GM12878 (cell line): ENCODE measurements around the gene ICE1. TPM values are rescaled to one million over a fixed set of nuclear protein-coding genes. Genes with fewer than 3 reads are reported as not detected.
"Not testable (repeated sequence)": the region's sequence is repeated elsewhere in the genome, so short reads cannot be mapped to it uniquely, and the experiment has no call there.

Experiments used
- ATAC-seq: fragments of 200-7000 bp; cut with Tn5 transposase; 3 replicates; pipeline ENCODE4 v1.9.1; 2020; ENCODE audit warnings: mild to moderate bottlenecking, moderate library complexity
- BruUV-seq: library from RNA; stranded (reverse); fragments of 400-500 nt; replicated peaks from 2 replicates; lab custom pipeline; 2021; lab: Mats Ljungman, UMichigan
- CTCF ChIA-PET: fragments of 300-600 bp; sonication (Branson Sonifier 250); formaldehyde crosslinking; extraction: SDS; loops from one replicate; lab custom pipeline; 2021; ENCODE audit warnings: inconsistent platforms; lab: Yijun Ruan, JAX
- POLR2A ChIA-PET: fragments of 350-600 bp; formaldehyde crosslinking; extraction: SDS; loops from one replicate; lab custom pipeline; 2021; ENCODE audit warnings: inconsistent platforms; lab: Charles Lee
- RAD21 ChIA-PET: fragments of 300-600 bp; sonication (Branson Sonifier 250); formaldehyde crosslinking; loops from one replicate; lab custom pipeline; 2023; ENCODE audit warnings: antibody characterized with exemption; ENCODE audit not compliant: unreplicated experiment; lab: Charles Lee
- SMC1A ChIA-PET: fragments of 300-600 bp; sonication (Branson Sonifier 250); formaldehyde crosslinking; loops from one replicate; lab custom pipeline; 2023; ENCODE audit not compliant: unreplicated experiment, uncharacterized antibody; lab: Charles Lee
- DNase-seq: peaks from one replicate; pipeline ENCODE4 v3.0.0-alpha.2; 2011; ENCODE audit warnings: low read depth, low spot score
- FAIRE-seq: peaks from 3 replicates; lab custom pipeline; 2011; peaks lifted over from hg19 to GRCh38; lab: Jason Lieb, UNC
- H2AFZ ChIP-seq: 2 replicates; pipeline ENCODE4 v1.6.0; 2011; ENCODE audit warnings: low read depth, low read length, control low read depth; ENCODE audit not compliant: control insufficient read depth
- H3K27ac ChIP-seq: 2 replicates; pipeline ENCODE4 v1.5.1; 2011; ENCODE audit warnings: control low read depth; ENCODE audit not compliant: control insufficient read depth, insufficient read depth
- H3K27me3 ChIP-seq, 2 experiments: replicated peaks in 1 of 2; 2 replicates each; pipeline versions ENCODE4 v1.6.0 to v1.6.1; 2011; ENCODE audit warnings: low read length in 1 of 2; ENCODE audit not compliant: control insufficient read depth in 2 of 2, insufficient read depth in 2 of 2
- H3K36me3 ChIP-seq, 2 experiments: 2 replicates each; pipeline ENCODE4 v1.5.1; 2011; ENCODE audit warnings: low read length in 1 of 2; ENCODE audit not compliant: control insufficient read depth in 2 of 2, insufficient read depth in 2 of 2
- H3K4me1 ChIP-seq: 2 replicates; pipeline ENCODE4 v1.6.1; 2011; ENCODE audit warnings: mild to moderate bottlenecking, low read length, moderate library complexity, mixed read lengths; ENCODE audit not compliant: control insufficient read depth, insufficient read depth
- H3K4me2 ChIP-seq: 2 replicates; pipeline ENCODE4 v1.6.0; 2011; ENCODE audit warnings: control low read depth; ENCODE audit not compliant: control insufficient read depth, insufficient read depth
- H3K4me3 ChIP-seq: fragments of 200-600 bp; sonication (generic); 2 replicates; pipeline ENCODE4 v1.5.1; 2016
- H3K79me2 ChIP-seq: 2 replicates; pipeline ENCODE4 v1.6.0; 2011; ENCODE audit warnings: low read length; ENCODE audit not compliant: control insufficient read depth, insufficient read depth
- H3K9ac ChIP-seq: 2 replicates; pipeline ENCODE4 v1.8.0; 2011; ENCODE audit warnings: low read length, control low read depth, mixed read lengths; ENCODE audit not compliant: control insufficient read depth, insufficient read depth
- H3K9me3 ChIP-seq: replicated peaks from 3 replicates; pipeline ENCODE4 v1.5.1; 2011; ENCODE audit warnings: mild to moderate bottlenecking, low read length; ENCODE audit not compliant: control insufficient read depth, insufficient read depth
- H4K20me1 ChIP-seq: 2 replicates; pipeline ENCODE4 v1.6.0; 2011; ENCODE audit not compliant: control insufficient read depth, insufficient read depth
- CBX3 ChIP-seq: fragments of 200-600 bp; sonication (generic); IDR thresholded peaks from 2 replicates; pipeline ENCODE4 v1.6.1; 2016; ENCODE audit warnings: low read depth, borderline replicate concordance
- CREB1 ChIP-seq: IDR thresholded peaks from 2 replicates; pipeline ENCODE4 v1.6.1; 2012; ENCODE audit warnings: low read depth, mild to moderate bottlenecking, inconsistent platforms
- E2F8 ChIP-seq: fragments of 450-650 bp; IDR thresholded peaks from 2 replicates; pipeline ENCODE4 v1.6.1; 2018; ENCODE audit warnings: mild to moderate bottlenecking, low read depth, moderate library complexity; ENCODE audit not compliant: partially characterized antibody
- MEF2B ChIP-seq: fragments of 450-650 bp; IDR thresholded peaks from 2 replicates; pipeline ENCODE4 v1.6.1; 2018; ENCODE audit warnings: mild to moderate bottlenecking, moderate library complexity; ENCODE audit not compliant: partially characterized antibody, poor library complexity, severe bottlenecking
- MTA3 ChIP-seq: IDR thresholded peaks from 2 replicates; pipeline ENCODE4 v1.6.1; 2012; ENCODE audit warnings: low read length, inconsistent platforms, borderline replicate concordance
- NFYA ChIP-seq: IDR thresholded peaks from 2 replicates; pipeline ENCODE4 v1.6.1; 2011; ENCODE audit warnings: low read depth, mild to moderate bottlenecking, low read length, improper control_type of control experiment, borderline replicate concordance
- NR2C2 ChIP-seq: IDR thresholded peaks from 2 replicates; pipeline ENCODE4 v1.6.1; 2011; ENCODE audit warnings: borderline replicate concordance, low read depth; ENCODE audit not compliant: control insufficient read depth, insufficient read length
- POU2F2 ChIP-seq: IDR thresholded peaks from 3 replicates; pipeline ENCODE4 v1.6.1; 2011; ENCODE audit warnings: low read depth, mild to moderate bottlenecking, low read length, borderline replicate concordance
- SIX5 ChIP-seq: IDR thresholded peaks from 2 replicates; pipeline ENCODE4 v1.6.1; 2011; ENCODE audit warnings: mild to moderate bottlenecking, low read depth, low read length, moderate library complexity; ENCODE audit not compliant: severe bottlenecking
- SMC3 ChIP-seq: IDR thresholded peaks from 2 replicates; pipeline ENCODE4 v1.6.1; 2011; ENCODE audit warnings: low read length, improper control_type of control experiment, borderline replicate concordance
- WGBS: methylation state at CpG from one replicate; pipeline ENCODE4 v1.1.6; 2016; ENCODE audit warnings: low lambda C conversion rate; ENCODE audit not compliant: insufficient replicate concordance, insufficient coverage; ENCODE audit errors: missing lambda C conversion rate; 5-methylcytosine and 5-hydroxymethylcytosine counted together
- in situ Hi-C: fragments of 300-500 bp; cut with MboI; formaldehyde crosslinking; loops from 9 replicates; pipeline ENCODE4 v1.14.3; 2018; ENCODE audit warnings: mixed read lengths
- intact Hi-C: fragments of 100-400 bp; cut with micrococcal nuclease; formaldehyde crosslinking; loops from one replicate; pipeline ENCODE4 v1.14.2; 2022; ENCODE audit not compliant: unreplicated experiment
- polyA plus RNA-seq, 11 experiments: library from polyadenylated mRNA; depleted of rRNA in 4 of 11; unstranded in 6 of 11; stranded (reverse) in 5 of 11; fragments of >200 nt; fragmentation: Nextera tagmentation in 4 of 11; fragmentation: Illumina TruSeq in 1 of 11; extraction: Ambion mirVana in 4 of 11; extraction: Trizol in 1 of 11; gene quantifications; 1 replicate in 1 of 11; 2 replicates in 10 of 11; pipeline versions ENCODE4 v1.2.1 to v1.2.3, GENCODE V29; 2011 to 2016; ENCODE audit warnings: inconsistent platforms in 2 of 11, missing spikeins in 2 of 11, low read depth in 1 of 11
- total RNA-seq, 4 experiments: library from RNA; depleted of rRNA in 3 of 4; stranded (reverse); fragments of >200 nt in 3 of 4; fragmentation: Illumina TruSeq in 1 of 4; extraction: Trizol in 1 of 4; gene quantifications; 2 replicates each; pipeline versions ENCODE4 v1.2.1 to v1.2.3, GENCODE V29; 2013 to 2021

Gene ICE1
- total and polyA plus RNA-seq, 10 of the 15 experiments (the other 5 are each of a cell fraction or from before 2014, with no cell fraction given), result 3.8 to 31.4 (median 18.9) TPM

- no peak for FAIRE-seq
- no peak overlapping the region for H3K27ac ChIP-seq
- WGBS, result 46% methylated on average over 4 of the region's 4 CpGs
- H2AFZ ChIP-seq, result no peak overlapping the region
- no peaks in the 10 kb centered on the region for H4K20me1 ChIP-seq
- no peaks in the 10 kb centered on the region for H3K9me3 ChIP-seq
- H3K4me3 ChIP-seq, result no peak overlapping the region
- RAD21 ChIA-PET, result no interaction called here
- H3K36me3 ChIP-seq, result no peaks in the 10 kb centered on the region
- SMC1A ChIA-PET, result no interaction called here
- CTCF ChIA-PET, result interaction anchor here (0.6 kb wide), 1 partner anchor 282 kb away, joined by 4 read pairs; no protein-coding TSS in a partner anchor
- no peak overlapping the region for H3K9ac ChIP-seq
- TF ChIP-seq E2F8, result no peak
- no peak for TF ChIP-seq POU2F2
- no peak for TF ChIP-seq MTA3
- TF ChIP-seq MEF2B, result no peak
- TF ChIP-seq NR2C2, result no peak
- no peak for TF ChIP-seq CREB1
- no peak for TF ChIP-seq SIX5
- no peak for TF ChIP-seq NFYA
- TF ChIP-seq SMC3, result no peak
- TF ChIP-seq CBX3, result no peak
- no peak for ATAC-seq
- intact Hi-C loops, result no loop called here
- POLR2A ChIA-PET, result no interaction called here
- DNase-seq, result no peak
- in situ Hi-C loops, result no loop called here
- H3K27me3 ChIP-seq, result no peaks in the 10 kb centered on the region
- no TSS peak for BruUV-seq
- no peaks in the 10 kb centered on the region for H3K79me2 ChIP-seq
- H3K4me1 ChIP-seq, result no peaks in the 10 kb centered on the region
- H3K4me2 ChIP-seq, result no peak overlapping the region
These were observed 90.1 kb downstream of the ICE1 start for GRCh38 chr5:5512543-5512942.

GRCh38 chr5:5520622-5521021 is 98.1 kb downstream of the ICE1 start:
- H3K9ac ChIP-seq, POLR2A ChIA-PET, RAD21 ChIA-PET, FAIRE-seq, H3K9me3 ChIP-seq, H3K36me3 ChIP-seq, intact Hi-C loops, CTCF ChIA-PET, H3K27me3 ChIP-seq, ATAC-seq, H3K4me3 ChIP-seq, H2AFZ ChIP-seq, H3K4me2 ChIP-seq, H3K79me2 ChIP-seq, H4K20me1 ChIP-seq, in situ Hi-C loops, SMC1A ChIA-PET, DNase-seq, BruUV-seq, H3K27ac ChIP-seq: not testable (repeated sequence)
- WGBS, result 50% methylated on average over 2 of the region's 4 CpGs
- H3K4me1 ChIP-seq, result peaks cover 13% of the 10 kb centered on the region
